Bronchus fibroblast of lung (primary cell): Measurements from ENCODE around the gene TMEM59. TPM values are rescaled to one million over a fixed set of nuclear protein-coding genes. Genes with fewer than 3 reads are reported as not detected.

Experiments
- total RNA-seq: library from RNA; depleted of rRNA; stranded (reverse); fragments of >200 nt; gene quantifications from 2 replicates; pipeline ENCODE4 v1.2.3, GENCODE V29; 2015

The TMEM59 gene, protein sequence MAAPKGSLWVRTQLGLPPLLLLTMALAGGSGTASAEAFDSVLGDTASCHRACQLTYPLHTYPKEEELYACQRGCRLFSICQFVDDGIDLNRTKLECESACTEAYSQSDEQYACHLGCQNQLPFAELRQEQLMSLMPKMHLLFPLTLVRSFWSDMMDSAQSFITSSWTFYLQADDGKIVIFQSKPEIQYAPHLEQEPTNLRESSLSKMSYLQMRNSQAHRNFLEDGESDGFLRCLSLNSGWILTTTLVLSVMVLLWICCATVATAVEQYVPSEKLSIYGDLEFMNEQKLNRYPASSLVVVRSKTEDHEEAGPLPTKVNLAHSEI
- total RNA-seq, result 85.9 and 111 TPM in 2 replicates

DNA sequence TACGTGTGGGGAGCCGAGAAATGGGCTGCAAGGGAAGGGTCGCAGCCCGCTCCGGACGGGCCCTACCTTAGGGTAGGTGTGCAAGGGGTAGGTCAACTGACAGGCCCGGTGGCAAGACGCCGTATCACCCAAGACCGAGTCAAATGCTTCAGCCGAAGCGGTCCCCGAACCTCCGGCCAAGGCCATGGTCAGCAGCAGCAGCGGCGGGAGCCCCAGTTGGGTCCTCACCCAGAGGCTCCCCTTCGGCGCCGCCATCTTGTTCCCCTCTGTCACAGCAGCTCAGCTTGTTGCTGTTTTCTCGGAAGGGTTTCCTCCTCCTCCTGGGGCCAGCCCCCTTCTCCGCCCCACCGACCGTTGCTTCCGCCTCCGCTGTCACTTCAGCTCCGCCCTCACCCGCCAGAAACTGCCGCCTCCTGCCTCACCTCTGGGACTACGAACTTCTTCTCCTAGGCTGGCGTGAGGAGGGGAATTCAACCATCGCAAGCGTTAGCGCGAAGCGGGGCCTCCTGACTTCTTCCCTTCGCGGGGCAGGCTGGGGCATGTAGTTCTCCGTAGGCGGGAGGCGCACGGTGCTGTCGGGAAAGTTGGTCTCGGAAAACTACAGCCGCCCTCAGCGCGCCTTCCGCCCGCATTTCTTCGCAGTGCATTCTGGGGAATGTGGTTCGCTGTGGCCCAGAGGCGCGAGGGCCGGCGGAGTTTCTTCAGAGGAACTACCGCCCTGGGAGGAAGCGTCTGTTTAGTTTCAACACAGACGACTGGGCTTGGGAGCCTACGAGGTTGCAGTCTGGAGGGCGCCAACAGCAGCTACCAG lies at the start of gene TMEM59, which contains the start of gene TCEANC2:
Gene TMEM59, minus strand, starts transcription at position 271 of the 811 bp plus-strand sequence. Its CDS starts 16 bp downstream, at position 255.
Gene TCEANC2, plus strand, starts transcription at position 675 of the 811 bp plus-strand sequence. CDS start 815 bp downstream, outside the sequence.

DNA sequence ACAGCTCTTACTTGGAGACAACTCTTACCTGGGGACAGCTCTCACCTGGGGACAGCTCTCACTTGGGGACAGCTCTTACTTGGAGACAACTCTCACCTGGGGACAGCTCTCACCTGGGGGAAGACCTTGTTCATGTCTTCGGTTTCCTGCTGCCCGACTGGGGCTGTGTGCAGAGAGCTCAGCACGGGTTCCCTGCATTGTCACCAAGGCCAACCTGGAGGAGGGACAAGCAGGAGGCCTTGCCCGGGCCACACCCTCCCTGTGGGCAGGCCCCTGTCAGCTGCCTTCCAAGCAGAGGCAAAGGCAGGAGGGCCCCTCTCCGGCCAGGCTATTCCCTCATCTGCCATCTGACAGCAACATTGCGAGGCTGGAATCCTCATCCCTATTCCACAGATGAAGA lies 35.0 kb downstream of the TMEM59 start, which contains the start of gene LDLRAD1:
Gene LDLRAD1, minus strand, starts transcription at position 208 of the 400 bp plus-strand sequence. Its CDS starts 74 bp downstream, at position 134.

Other genes with a start within 250 kb of the TMEM59 start
- 32.3 and 35.3 TPM in 2 replicates for gene NDC1, start 214.9 kb downstream of the TMEM59 start, total RNA-seq
- 20.5 and 28.2 TPM in 2 replicates for gene YIPF1, start 163.4 kb downstream of the TMEM59 start, total RNA-seq
- gene DIO1, start 159.0 kb downstream of the TMEM59 start, total RNA-seq, result not detected in 2 replicates
- 33.6 and 34.8 TPM in 2 replicates for gene IFT25, start 107.5 kb downstream of the TMEM59 start, total RNA-seq
- gene LRRC42, start 106.9 kb downstream of the TMEM59 start, total RNA-seq, result 29.4 and 33.6 TPM in 2 replicates
- not detected in 2 replicates for gene LDLRAD1, start 35.0 kb downstream of the TMEM59 start, total RNA-seq
- gene TCEANC2, start 404 bp upstream of the TMEM59 start, total RNA-seq, result 2.4 and 3.0 TPM in 2 replicates
- gene CDCP2, start 99.8 kb upstream of the TMEM59 start, total RNA-seq, result not detected in 2 replicates
- gene CYB5RL, start 146.8 kb upstream of the TMEM59 start, total RNA-seq, result 5.2 and 5.4 TPM in 2 replicates
- 138 and 142 TPM in 2 replicates for gene MRPL37, start 147.0 kb upstream of the TMEM59 start, total RNA-seq